Right lobe of liver (tissue), 4 donors: ENCODE results near the gene THADA.

Source experiments
- POLR2A ChIP-seq: fragments of 450-650 bp; IDR thresholded peaks from one replicate; pipeline ENCODE4 v1.6.1; 2017; ENCODE audit warnings: antibody characterized with exemption, mild to moderate bottlenecking
- TF ChIP-seq, protein P1 (sequence below), 4 donors: fragments of 200-600 bp in 3 of 4; fragments of 450-650 bp in 1 of 4; IDR thresholded peaks; one replicate each; pipeline versions ENCODE4 v1.5.1 to v1.8.0; 2016 to 2022; ENCODE audit warnings: antibody characterized with exemption in 4 of 4, mild to moderate bottlenecking in 2 of 4
- donor health status: DM: no; HTN: no; CAD: no.
- donor health status: DM: no; HTN: no; CAD: no.
- donor health status: DM: no; HTN: yes; CAD: no.

DNA sequence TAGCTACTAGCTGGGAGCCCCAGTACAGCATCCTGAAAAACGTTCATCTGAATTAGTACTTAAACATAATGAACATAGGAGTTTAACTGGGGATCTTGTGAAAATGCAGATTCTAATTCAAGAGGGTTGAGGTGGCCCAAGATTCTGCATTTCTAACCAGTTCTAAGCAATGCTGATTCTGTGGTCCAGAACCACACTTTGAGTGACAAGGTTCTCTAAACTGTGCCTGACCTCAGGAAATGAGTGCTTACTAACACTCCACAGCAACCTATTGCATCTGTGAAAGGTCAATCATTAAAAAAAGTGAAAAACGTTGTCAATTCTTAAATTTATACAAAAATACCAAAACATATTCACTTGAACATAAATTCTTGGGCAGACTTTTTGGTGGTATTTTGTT is 212.3 kb downstream of the THADA start:
- TF ChIP-seq, protein P1, sequence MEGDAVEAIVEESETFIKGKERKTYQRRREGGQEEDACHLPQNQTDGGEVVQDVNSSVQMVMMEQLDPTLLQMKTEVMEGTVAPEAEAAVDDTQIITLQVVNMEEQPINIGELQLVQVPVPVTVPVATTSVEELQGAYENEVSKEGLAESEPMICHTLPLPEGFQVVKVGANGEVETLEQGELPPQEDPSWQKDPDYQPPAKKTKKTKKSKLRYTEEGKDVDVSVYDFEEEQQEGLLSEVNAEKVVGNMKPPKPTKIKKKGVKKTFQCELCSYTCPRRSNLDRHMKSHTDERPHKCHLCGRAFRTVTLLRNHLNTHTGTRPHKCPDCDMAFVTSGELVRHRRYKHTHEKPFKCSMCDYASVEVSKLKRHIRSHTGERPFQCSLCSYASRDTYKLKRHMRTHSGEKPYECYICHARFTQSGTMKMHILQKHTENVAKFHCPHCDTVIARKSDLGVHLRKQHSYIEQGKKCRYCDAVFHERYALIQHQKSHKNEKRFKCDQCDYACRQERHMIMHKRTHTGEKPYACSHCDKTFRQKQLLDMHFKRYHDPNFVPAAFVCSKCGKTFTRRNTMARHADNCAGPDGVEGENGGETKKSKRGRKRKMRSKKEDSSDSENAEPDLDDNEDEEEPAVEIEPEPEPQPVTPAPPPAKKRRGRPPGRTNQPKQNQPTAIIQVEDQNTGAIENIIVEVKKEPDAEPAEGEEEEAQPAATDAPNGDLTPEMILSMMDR (IDR thresholded peaks at IDR 0.05) = no peak
- no peak for TF ChIP-seq POLR2A
